NB4 (cell line): ENCODE measurements around the gene ZNF442.

ENCODE experiments used
- MYC ChIP-seq: IDR thresholded peaks from 2 replicates; pipeline ENCODE4 v1.6.1; 2011; ENCODE audit warnings: low read depth, low read length
- POLR2A ChIP-seq: IDR thresholded peaks from 2 replicates; pipeline ENCODE4 v1.6.1; 2011; ENCODE audit warnings: mild to moderate bottlenecking; ENCODE audit not compliant: insufficient read length; ENCODE audit errors: extremely low read depth
- TF ChIP-seq, protein P1 (sequence below): IDR thresholded peaks from one replicate; pipeline ENCODE4 v1.5.1; 2012; ENCODE audit warnings: low read depth, low read length

- TF ChIP-seq MYC (no peak), POLR2A (no peak)
- TF ChIP-seq, protein P1, sequence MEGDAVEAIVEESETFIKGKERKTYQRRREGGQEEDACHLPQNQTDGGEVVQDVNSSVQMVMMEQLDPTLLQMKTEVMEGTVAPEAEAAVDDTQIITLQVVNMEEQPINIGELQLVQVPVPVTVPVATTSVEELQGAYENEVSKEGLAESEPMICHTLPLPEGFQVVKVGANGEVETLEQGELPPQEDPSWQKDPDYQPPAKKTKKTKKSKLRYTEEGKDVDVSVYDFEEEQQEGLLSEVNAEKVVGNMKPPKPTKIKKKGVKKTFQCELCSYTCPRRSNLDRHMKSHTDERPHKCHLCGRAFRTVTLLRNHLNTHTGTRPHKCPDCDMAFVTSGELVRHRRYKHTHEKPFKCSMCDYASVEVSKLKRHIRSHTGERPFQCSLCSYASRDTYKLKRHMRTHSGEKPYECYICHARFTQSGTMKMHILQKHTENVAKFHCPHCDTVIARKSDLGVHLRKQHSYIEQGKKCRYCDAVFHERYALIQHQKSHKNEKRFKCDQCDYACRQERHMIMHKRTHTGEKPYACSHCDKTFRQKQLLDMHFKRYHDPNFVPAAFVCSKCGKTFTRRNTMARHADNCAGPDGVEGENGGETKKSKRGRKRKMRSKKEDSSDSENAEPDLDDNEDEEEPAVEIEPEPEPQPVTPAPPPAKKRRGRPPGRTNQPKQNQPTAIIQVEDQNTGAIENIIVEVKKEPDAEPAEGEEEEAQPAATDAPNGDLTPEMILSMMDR, result no peak
Observed at GRCh38 chr19:12314553-12314952, 50.9 kb downstream of the ZNF442 start.
